Subcutaneous abdominal adipose tissue (tissue), 5 donors: ENCODE results near the gene LRRC27.

Experiments
- H3K27ac ChIP-seq: one replicate; pipeline ENCODE4 v1.7.0; 2013; ENCODE audit warnings: low read depth, mild to moderate bottlenecking, inconsistent platforms, low read length, moderate library complexity
- H3K27me3 ChIP-seq, 5 donors: one replicate each; pipeline ENCODE4 v1.7.0; 2013; ENCODE audit warnings: low read length in 5 of 5, inconsistent platforms in 1 of 5; ENCODE audit not compliant: control insufficient read depth in 5 of 5, insufficient read depth in 4 of 5
- H3K36me3 ChIP-seq, 5 donors: one replicate each; pipeline ENCODE4 v1.7.0; 2013; ENCODE audit warnings: low read length in 5 of 5; ENCODE audit not compliant: control insufficient read depth in 5 of 5, insufficient read depth in 5 of 5
- H3K4me1 ChIP-seq, 5 donors: one replicate each; pipeline ENCODE4 v1.7.0; 2013; ENCODE audit warnings: low read length in 5 of 5, mild to moderate bottlenecking in 3 of 5, moderate library complexity in 1 of 5; ENCODE audit not compliant: control insufficient read depth in 5 of 5, insufficient read depth in 5 of 5
- H3K4me3 ChIP-seq, 5 donors: one replicate each; pipeline ENCODE4 v1.7.0; 2013; ENCODE audit warnings: low read length in 5 of 5, low read depth in 1 of 5
- H3K9ac ChIP-seq, 5 donors: one replicate each; pipeline ENCODE4 v1.7.0; 2013; ENCODE audit warnings: low read length in 5 of 5, mild to moderate bottlenecking in 4 of 5, moderate library complexity in 3 of 5
- H3K9me3 ChIP-seq, 5 donors: one replicate each; pipeline ENCODE4 v1.7.0; 2013; ENCODE audit warnings: low read length in 5 of 5; ENCODE audit not compliant: control insufficient read depth in 5 of 5
- donor health status: healthy.
- donor health status: healthy.
- donor health status: healthy.
- donor health status: healthy.
- donor health status: healthy.

The LRRC27 gene

GRCh38 chr10:132417257-132417910, 85.4 kb downstream of the LRRC27 start:
- Histone ChIP-seq H3K27me3 (no peaks in the 10 kb centered on the region), H3K9me3 (no peaks in the 10 kb centered on the region), H3K4me1 (peaks cover 0 to 84% (median 70%) of the 10 kb centered on the region in 5 donors), H3K36me3 (peaks cover 0 to 15% (median 11%) of the 10 kb centered on the region in 5 donors), H3K9ac (no peak overlapping the region), H3K4me3 (no peak overlapping the region), H3K27ac (peak overlapping the region; percentile 41)

DNA sequence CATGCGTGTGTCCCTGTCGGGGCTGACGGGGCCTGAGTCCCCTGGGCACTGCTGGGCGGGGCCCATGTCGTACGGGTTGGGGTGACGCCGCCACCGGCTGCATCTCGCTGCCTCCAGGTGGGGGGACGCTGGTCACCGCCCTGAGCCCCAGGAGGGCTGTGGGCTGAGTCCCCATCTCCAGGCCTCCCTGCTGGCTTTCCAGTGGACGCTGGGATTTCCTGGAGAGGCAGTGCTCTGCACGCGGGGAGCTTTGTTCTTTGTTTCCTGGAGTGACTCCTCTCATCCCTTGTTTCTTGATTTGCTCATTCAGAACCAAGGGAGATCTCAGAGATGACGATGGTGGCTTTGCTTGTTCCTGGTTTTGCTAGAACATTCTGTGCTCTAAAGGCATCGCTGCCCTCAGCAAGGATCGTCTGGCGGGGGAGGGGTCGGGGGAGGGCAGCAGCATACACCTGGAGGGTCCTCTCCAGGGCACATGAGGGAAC, 86.0 kb downstream of the LRRC27 start:
- peaks cover 0 to 15% (median 11%) of the 10 kb centered on the region in 5 donors for H3K36me3 ChIP-seq
- no peaks in the 10 kb centered on the region for H3K27me3 ChIP-seq
- no peaks in the 10 kb centered on the region for H3K9me3 ChIP-seq
- peaks cover 0 to 84% (median 71%) of the 10 kb centered on the region in 5 donors for H3K4me1 ChIP-seq
- H3K27ac ChIP-seq, result peak overlapping the region; percentile 41
- no peak overlapping the region for H3K9ac ChIP-seq
- no peak overlapping the region for H3K4me3 ChIP-seq

DNA sequence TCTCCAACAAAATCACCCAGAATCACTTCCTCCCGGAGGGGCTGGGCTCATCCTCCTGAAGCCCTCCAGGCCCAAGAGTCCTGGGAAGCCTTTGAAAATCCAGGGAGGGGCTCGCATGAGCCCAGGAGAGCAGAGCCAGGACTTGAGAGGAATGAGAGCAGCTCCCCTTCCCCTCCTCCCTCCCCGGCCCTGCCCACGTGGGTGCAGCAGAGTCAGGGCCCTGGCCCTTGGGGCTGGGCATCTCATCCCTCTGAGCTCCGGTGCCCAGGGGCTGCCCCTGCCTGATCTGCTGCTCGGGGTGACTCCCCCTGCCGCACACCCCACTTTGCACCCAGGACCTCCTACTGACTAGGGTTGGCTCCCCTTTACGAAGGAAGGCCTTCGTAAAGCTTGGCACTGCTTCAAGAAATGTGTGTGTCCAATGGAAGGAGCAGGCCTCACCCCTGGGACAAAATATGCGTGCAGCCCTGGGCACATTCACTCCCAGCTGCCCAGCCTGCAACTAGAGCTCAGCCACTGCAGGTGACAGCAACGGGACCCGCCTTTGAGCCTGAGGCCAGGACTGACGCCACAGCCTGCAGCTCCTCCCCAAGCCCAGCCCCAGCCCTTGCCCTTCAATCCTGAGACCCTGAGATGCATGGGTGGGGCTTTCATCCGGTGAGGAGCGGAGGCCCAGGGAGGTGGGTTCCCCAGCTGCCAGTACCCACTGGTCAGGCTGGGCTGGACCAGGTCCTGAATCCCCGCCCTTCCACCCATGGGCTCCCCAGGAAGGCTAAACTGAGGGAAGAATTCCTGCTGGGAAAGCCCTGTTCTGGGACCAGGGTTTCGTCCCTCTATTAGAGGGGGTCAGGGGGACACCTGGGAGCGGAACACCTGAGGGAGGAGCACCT, 86.8 kb downstream of the LRRC27 start:
- Histone ChIP-seq H3K36me3 (peaks cover 0 to 15% (median 11%) of the 10 kb centered on the region in 5 donors), H3K27ac (peak overlapping the region; percentile 41), H3K9me3 (no peaks in the 10 kb centered on the region), H3K27me3 (no peaks in the 10 kb centered on the region), H3K9ac (no peak overlapping the region), H3K4me1 (peaks cover 0 to 82% (median 72%) of the 10 kb centered on the region in 5 donors), H3K4me3 (no peak overlapping the region)

DNA sequence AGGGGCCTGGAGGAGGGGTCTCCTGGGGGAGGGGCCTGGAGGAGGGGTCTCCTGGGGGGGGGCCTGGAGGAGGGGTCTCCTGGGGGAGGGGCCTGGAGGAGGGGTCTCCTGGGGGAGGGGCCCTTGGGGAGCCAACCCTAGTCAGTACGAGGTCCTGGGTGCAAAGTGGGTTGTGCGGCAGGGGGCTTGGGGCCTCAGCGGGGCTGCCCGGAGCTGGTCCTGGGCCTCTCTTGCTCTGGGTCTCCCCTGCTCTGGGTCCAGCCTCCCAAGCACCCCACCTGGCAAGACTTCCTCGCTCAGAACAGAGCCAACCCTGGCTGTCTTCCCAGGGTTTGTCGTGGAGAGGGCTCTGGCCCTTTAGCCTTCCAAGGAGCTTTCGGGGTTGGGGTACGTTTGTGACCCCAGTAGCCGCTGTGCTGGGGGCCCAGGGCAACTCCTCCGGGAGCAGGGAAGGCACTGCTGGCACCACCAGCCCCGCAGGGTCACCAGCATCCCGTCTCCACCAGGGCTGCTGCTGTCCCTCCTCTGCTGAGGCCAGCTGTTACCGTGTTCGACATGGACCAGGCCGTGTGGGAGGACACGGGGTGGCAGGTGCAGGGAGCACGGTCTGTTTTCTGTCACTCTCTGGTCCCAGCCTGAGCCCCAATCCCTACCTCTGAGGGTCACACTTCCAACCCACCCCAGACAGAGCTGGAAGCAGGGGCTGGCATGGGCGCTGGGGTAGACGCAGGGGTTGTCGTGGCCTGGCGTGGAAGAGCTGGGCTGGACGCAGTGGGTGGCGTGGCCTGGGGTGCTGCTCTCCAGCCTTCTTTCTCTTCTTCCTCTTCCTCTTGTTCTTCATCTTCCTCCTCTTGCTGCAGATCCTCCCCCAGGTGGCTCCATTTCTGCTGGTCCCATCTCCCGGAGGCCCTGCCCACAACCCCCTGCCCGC, 87.8 kb downstream of the LRRC27 start:
- peak overlapping the region; percentile 90 for H3K27ac ChIP-seq
- peaks cover 0 to 80% (median 64%) of the 10 kb centered on the region in 5 donors for H3K4me1 ChIP-seq
- H3K36me3 ChIP-seq, result peaks cover 0 to 15% (median 10%) of the 10 kb centered on the region in 5 donors
- no peak overlapping the region for H3K9ac ChIP-seq
- H3K27me3 ChIP-seq, result no peaks in the 10 kb centered on the region
- H3K9me3 ChIP-seq, result no peaks in the 10 kb centered on the region
- H3K4me3 ChIP-seq, result no peak overlapping the region

- Histone ChIP-seq H3K36me3 (peaks cover 0 to 9% (median 3%) of the 10 kb centered on the region in 5 donors), H3K4me1 (peaks cover 0 to 74% (median 64%) of the 10 kb centered on the region in 5 donors), H3K27me3 (no peaks in the 10 kb centered on the region), H3K27ac (peak overlapping the region; percentile 90), H3K9me3 (no peaks in the 10 kb centered on the region), H3K4me3 (no peak overlapping the region), H3K9ac (peak overlapping the region in 1 of 5 donors; percentile 30)
Measured at GRCh38 chr10:132420469-132420980, 88.5 kb downstream of the LRRC27 start.

- peaks cover 0 to 74% (median 64%) of the 10 kb centered on the region in 5 donors for H3K4me1 ChIP-seq
Measured at GRCh38 chr10:132420981-132421846, 89.2 kb downstream of the LRRC27 start.

DNA sequence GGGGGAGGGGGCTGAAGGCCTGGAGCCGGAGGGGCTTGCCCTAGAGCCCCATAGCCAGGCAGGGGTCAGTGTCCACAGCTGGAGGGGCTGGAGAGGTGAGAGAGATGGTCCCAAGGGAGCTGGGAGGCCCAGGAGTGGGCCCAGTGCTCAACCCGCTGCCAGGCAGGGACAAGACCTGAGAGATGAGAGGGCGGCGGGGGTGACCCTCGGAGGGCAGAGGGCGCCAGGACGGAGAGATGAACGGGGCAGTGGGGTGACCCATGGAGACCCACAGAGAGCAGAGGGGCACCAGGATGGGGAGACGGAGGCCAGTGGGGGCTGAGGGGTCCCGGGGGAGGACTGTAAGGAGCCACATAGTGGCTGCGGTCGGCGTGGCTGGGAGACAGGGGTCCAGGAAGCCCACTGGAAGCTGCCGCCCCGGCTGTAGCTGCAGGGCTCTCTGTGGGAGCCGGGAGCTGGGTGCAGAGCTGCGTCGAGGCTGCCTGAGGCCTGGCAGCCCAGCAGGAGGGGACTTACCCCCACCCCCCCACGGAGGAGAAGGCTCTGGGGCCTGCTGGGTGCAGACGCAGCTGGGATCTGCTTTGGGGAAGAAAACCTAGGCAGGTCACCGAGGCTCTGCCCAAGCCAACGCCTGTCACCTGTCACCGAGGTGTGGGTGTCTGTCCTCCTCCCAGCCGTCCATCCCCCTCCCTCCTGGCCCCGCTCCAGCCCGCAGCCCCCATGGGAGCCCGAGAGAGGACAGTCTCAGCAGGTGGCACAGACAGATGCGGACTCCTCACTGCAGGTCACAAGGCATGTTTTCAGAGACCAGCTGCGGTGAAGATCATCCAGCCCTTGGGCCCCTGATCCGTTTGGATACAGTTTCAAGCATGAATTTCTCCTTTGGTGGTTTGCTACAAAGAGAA, 90.1 kb downstream of the LRRC27 start:
- H3K9me3 ChIP-seq, result no peaks in the 10 kb centered on the region
- H3K36me3 ChIP-seq, result peaks cover 0 to 5% (median under 1%) of the 10 kb centered on the region in 5 donors
- H3K4me3 ChIP-seq, result peak overlapping the region in 1 of 5 donors; percentile 18
- peak overlapping the region; percentile 90 for H3K27ac ChIP-seq
- H3K9ac ChIP-seq, result peak overlapping the region in 4 of 5 donors; percentile 68 to 86 (median 73)
- no peaks in the 10 kb centered on the region for H3K27me3 ChIP-seq
- H3K4me1 ChIP-seq, result peaks cover 0 to 71% (median 57%) of the 10 kb centered on the region in 5 donors

More at GRCh38 chr10:132420981-132421846, 89.2 kb downstream of the LRRC27 start:
- Histone ChIP-seq H3K36me3 (peaks cover 0 to 4% (median 0%) of the 10 kb centered on the region in 5 donors), H3K27me3 (no peaks in the 10 kb centered on the region), H3K27ac (peak overlapping the region; percentile 90), H3K9ac (peak overlapping the region in 4 of 5 donors; percentile 68 to 86 (median 73)), H3K4me3 (peak overlapping the region in 2 of 5 donors; percentile 16 to 18), H3K9me3 (no peaks in the 10 kb centered on the region)
